Tibial nerve (tissue), 4 donors: ENCODE measurements around the gene IBTK. TPM values are rescaled to one million over a fixed set of nuclear protein-coding genes. Genes with fewer than 3 reads are reported as not detected.

Source experiments
- DNase-seq, 2 donors: peaks; one replicate each; pipeline ENCODE4 v3.0.0-alpha.2; 2019; ENCODE audit warnings: low spot score in 2 of 2
- H3K27ac ChIP-seq, 4 donors: fragments of 200-600 bp; sonication (generic) in 3 of 4; one replicate each; pipeline ENCODE4 v1.5.1; 2017 to 2019; ENCODE audit warnings: mild to moderate bottlenecking in 1 of 4
- H3K27me3 ChIP-seq, 2 donors: fragments of 200-600 bp; sonication (generic) in 1 of 2; one replicate each; pipeline versions ENCODE4 v1.5.1 to v1.6.0; 2017 to 2019
- H3K36me3 ChIP-seq, 3 donors: fragments of 200-600 bp; sonication (generic); one replicate each; pipeline ENCODE4 v1.5.1; 2018 to 2019
- H3K4me1 ChIP-seq, 4 donors: fragments of 200-600 bp; sonication (generic) in 3 of 4; one replicate each; pipeline ENCODE4 v1.5.1; 2017 to 2019
- H3K4me3 ChIP-seq, 4 donors: fragments of 200-600 bp; sonication (generic) in 3 of 4; one replicate each; pipeline ENCODE4 v1.5.1; 2017 to 2019; ENCODE audit warnings: mild to moderate bottlenecking in 1 of 4, moderate library complexity in 1 of 4
- H3K9me3 ChIP-seq, 4 donors: fragments of 200-600 bp; sonication (generic) in 3 of 4; one replicate each; pipeline ENCODE4 v1.5.1; 2017 to 2019
- CTCF ChIP-seq, 5 experiments: fragments of 200-600 bp in 3 of 5; fragments of 450-650 bp in 2 of 5; sonication (generic) in 3 of 5; IDR thresholded peaks; one replicate each; pipeline ENCODE4 v1.5.1; 2016 to 2019; ENCODE audit warnings: antibody characterized with exemption in 5 of 5, mild to moderate bottlenecking in 3 of 5, moderate library complexity in 2 of 5
- EP300 ChIP-seq, 2 donors: sonication (generic); formaldehyde crosslinking; IDR thresholded peaks; one replicate each; pipeline ENCODE4 v1.6.1; 2017; ENCODE audit warnings: antibody characterized with exemption in 2 of 2, mild to moderate bottlenecking in 1 of 2
- POLR2A ChIP-seq, 2 donors: fragments of 450-650 bp; IDR thresholded peaks; one replicate each; pipeline ENCODE4 v1.6.1; 2017; ENCODE audit warnings: antibody characterized with exemption in 2 of 2, mild to moderate bottlenecking in 2 of 2, moderate library complexity in 2 of 2
- WGBS, 2 donors: methylation state at CpG; one replicate each; pipeline ENCODE4 v1.1.5; 2018; 5-methylcytosine and 5-hydroxymethylcytosine counted together
- total RNA-seq, 4 donors: library from RNA; depleted of rRNA; stranded (reverse); fragments of >200 nt; gene quantifications; one replicate each; pipeline ENCODE4 v1.1.0, GENCODE V29; 2016

Gene IBTK
- total RNA-seq, 4 donors from 2014 or later: 26.9 to 34.1 (median 30.2) TPM

GRCh38 chr6:82270881-82271635, 23.5 kb upstream of the IBTK start:
- Histone ChIP-seq H3K4me1 (no peaks in the 10 kb centered on the region), H3K27ac (no peak overlapping the region), H3K9me3 (no peaks in the 10 kb centered on the region), H3K27me3 (no peaks in the 10 kb centered on the region), H3K4me3 (no peak overlapping the region), H3K36me3 (no peaks in the 10 kb centered on the region)
- 70 to 73% methylated on average over 6 of the region's 6 CpGs for WGBS, 2 donors
- no peak for TF ChIP-seq POLR2A (IDR thresholded peaks at IDR 0.05)
- peak; percentile 34 to 62 (median 43) for TF ChIP-seq CTCF (IDR thresholded peaks at IDR 0.05)
- no peak for DNase-seq

- Histone ChIP-seq H3K27me3 (no peaks in the 10 kb centered on the region), H3K36me3 (no peaks in the 10 kb centered on the region), H3K4me3 (no peak overlapping the region), H3K4me1 (no peaks in the 10 kb centered on the region), H3K9me3 (no peaks in the 10 kb centered on the region), H3K27ac (no peak overlapping the region)
- TF ChIP-seq EP300 (IDR thresholded peaks at IDR 0.05) (no peak), POLR2A (IDR thresholded peaks at IDR 0.05) (no peak), CTCF (IDR thresholded peaks at IDR 0.05) (no peak)
- WGBS, 2 donors: 75 to 78% methylated on average over 2 of the region's 2 CpGs
- no peak for DNase-seq
Observed at GRCh38 chr6:82268301-82268846, 20.8 kb upstream of the IBTK start.

DNA sequence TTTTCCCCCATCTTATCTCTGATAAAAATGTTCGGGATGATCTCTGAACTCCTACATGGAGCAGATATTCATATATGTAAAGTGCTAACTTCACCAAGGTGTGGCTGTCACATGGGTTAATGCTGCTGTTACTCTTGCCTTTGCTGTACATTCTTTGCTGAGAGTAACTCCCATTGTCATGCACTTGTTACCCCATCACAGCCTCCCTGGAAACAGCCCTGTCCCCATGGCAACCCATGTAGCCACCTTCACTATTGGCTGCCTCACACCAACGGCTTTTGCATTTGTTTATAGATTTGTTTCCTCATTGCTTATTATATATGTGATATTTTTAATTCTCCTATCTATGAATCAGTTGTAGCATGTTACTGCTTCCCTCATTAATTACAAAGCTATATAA, 17.3 kb upstream of the IBTK start:
- no peaks in the 10 kb centered on the region for H3K9me3 ChIP-seq
- H3K4me3 ChIP-seq: no peak overlapping the region
- no peak for TF ChIP-seq EP300 (IDR thresholded peaks at IDR 0.05)
- TF ChIP-seq POLR2A (IDR thresholded peaks at IDR 0.05): no peak
- TF ChIP-seq CTCF (IDR thresholded peaks at IDR 0.05): no peak
- no peaks in the 10 kb centered on the region for H3K27me3 ChIP-seq
- H3K4me1 ChIP-seq: peaks cover 0 to 14% (median 0%) of the 10 kb centered on the region in 4 donors
- DNase-seq: no peak
- no peaks in the 10 kb centered on the region for H3K36me3 ChIP-seq
- no peak overlapping the region for H3K27ac ChIP-seq
- WGBS, 2 donors: 72 to 82% methylated on average over 2 of the region's 2 CpGs

DNA sequence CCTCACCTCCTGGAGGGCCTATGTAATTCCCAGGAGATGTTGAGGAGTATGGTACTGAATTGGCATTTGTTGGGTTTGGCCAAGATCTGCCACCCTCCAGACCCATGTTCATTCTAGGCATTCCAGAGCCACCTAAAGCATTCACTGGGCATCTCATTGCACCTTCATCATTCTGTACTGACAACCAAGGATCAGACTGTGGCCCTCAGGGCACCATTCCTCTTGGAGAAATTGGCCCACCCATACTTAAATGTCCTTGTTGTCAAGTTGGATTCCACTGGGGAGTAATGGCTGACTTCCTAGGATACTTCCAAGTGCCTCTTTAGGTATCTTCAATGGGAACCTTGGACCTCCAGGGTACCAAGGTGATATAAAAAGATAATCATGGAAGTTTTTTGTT, 16.8 kb upstream of the IBTK start:
- H3K4me1 ChIP-seq: peaks cover 0 to 14% (median 0%) of the 10 kb centered on the region in 4 donors
- no peak overlapping the region for H3K27ac ChIP-seq
- no peak for TF ChIP-seq POLR2A (IDR thresholded peaks at IDR 0.05)
- TF ChIP-seq CTCF (IDR thresholded peaks at IDR 0.05): no peak
- no peak for TF ChIP-seq EP300 (IDR thresholded peaks at IDR 0.05)
- H3K27me3 ChIP-seq: no peaks in the 10 kb centered on the region
- H3K9me3 ChIP-seq: no peaks in the 10 kb centered on the region
- H3K36me3 ChIP-seq: no peaks in the 10 kb centered on the region
- no peak for DNase-seq
- no peak overlapping the region for H3K4me3 ChIP-seq

- WGBS, 2 donors: 94 to 96% methylated on average over 3 of the region's 3 CpGs
Observed at GRCh38 chr6:82263916-82264315, 16.4 kb upstream of the IBTK start.

More at GRCh38 chr6:82263916-82264315, 16.4 kb upstream of the IBTK start:
- H3K27ac ChIP-seq: no peak overlapping the region
- TF ChIP-seq POLR2A (IDR thresholded peaks at IDR 0.05): no peak
- TF ChIP-seq CTCF (IDR thresholded peaks at IDR 0.05): no peak
- no peak for TF ChIP-seq EP300 (IDR thresholded peaks at IDR 0.05)
- H3K9me3 ChIP-seq: no peaks in the 10 kb centered on the region
- no peak overlapping the region for H3K4me3 ChIP-seq
- no peaks in the 10 kb centered on the region for H3K36me3 ChIP-seq
- no peaks in the 10 kb centered on the region for H3K27me3 ChIP-seq
- H3K4me1 ChIP-seq: peaks cover 0 to 14% (median 0%) of the 10 kb centered on the region in 4 donors
- no peak for DNase-seq
